Measurements from ENCODE around the gene CSNK1G1. TPM values are rescaled to one million over a fixed set of nuclear protein-coding genes. Genes with fewer than 3 reads are reported as not detected.
"Not testable (repeated sequence)": the region's sequence is repeated elsewhere in the genome, so short reads cannot be mapped to it uniquely, and the experiment has no call there.

Gene CSNK1G1
- polyA plus RNA-seq, 1 donor from 2014 or later, result 15.3 TPM

DNA sequence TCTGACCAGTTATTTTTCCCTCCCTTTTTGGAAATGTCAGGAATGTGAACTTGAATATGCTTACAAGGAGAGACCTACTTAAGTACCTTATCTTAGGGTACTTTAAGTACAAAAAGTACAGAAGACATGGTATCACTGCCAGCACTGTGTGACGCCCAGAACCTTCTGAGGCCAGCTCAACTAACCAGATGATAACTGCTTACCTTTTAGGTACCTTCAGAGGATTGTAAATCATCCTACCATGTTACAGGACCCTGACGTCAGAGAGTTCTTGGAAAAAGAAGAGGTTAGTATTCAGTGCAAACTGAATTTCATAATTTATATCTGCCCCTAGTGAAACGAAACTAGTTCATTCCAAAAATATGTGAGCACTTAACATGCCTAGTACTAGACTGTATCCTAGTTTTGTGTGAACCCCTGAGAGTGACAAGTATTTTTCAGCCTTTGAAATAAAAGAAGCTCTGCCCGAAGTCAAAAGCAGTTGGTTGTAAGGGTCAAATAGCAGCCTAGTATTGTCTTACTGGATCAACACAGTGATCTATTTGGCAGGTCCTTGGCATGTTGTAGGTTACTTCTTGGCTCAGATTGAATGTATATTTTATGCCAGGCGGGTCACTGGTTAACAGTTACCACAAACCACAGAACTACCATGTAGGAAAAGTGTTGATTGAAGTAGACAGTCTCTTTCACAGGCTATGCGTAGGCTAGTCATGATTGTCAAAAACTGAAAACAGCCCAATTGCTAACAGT, 228.3 kb downstream of the CSNK1G1 start:
- Mint-ChIP-seq H3K4me1 (no peaks in the 10 kb centered on the region), H3K9me3 (no peaks in the 10 kb centered on the region), H3K36me3 (peaks cover 2% of the 10 kb centered on the region), H3K4me3 (no peak overlapping the region), H3K27me3 (no peaks in the 10 kb centered on the region), H3K27ac (peak overlapping the region in 1 of 3 donors; percentile 74)

DNA sequence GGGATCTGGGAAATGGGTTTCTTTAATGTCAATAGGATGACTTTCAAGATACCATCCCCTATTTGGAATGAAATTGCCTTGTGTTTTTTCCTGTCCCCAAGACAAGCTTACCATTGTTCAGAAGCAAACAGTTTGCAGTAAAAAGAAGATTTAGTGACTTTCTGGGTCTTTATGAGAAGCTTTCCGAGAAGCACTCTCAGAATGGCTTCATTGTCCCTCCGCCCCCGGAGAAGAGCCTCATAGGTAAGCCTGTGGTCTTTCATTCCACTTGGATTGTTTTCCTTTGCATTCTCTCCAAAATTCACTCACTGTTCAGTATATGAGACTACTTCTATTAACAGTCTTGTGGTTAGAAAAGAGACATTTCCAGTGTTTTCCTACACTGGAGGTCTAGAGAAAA, 230.0 kb downstream of the CSNK1G1 start:
- Mint-ChIP-seq H3K4me1 (peaks cover 0 to 1% (median 0%) of the 10 kb centered on the region in 3 donors), H3K27ac (no peak overlapping the region), H3K9me3 (no peaks in the 10 kb centered on the region), H3K27me3 (no peaks in the 10 kb centered on the region), H3K4me3 (no peak overlapping the region), H3K36me3 (peaks cover 2% of the 10 kb centered on the region)

DNA sequence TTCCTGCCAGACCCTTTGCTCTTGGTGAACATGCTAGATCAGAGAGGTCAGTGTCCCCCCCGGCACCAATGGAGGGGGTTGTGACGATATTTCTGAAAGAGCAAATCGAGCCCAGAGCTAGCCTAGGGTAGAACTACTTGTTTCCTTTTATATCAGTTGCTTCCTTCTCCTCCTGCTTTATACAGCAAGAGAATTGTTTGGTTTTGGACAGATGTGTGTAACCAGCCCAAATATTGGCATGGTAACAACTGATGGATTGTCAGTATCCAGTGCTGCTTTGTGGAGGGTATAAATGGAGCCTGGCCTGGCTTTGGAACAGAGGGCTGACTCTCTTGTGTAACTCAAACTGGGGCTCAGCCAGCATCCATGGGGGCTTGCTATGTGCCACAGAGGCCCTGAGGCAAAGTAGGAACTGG, 233.0 kb downstream of the CSNK1G1 start:
- Mint-ChIP-seq H3K4me3 (no peak overlapping the region), H3K9me3 (no peaks in the 10 kb centered on the region), H3K4me1 (peaks cover 0 to 1% (median 0%) of the 10 kb centered on the region in 3 donors), H3K27me3 (no peaks in the 10 kb centered on the region), H3K36me3 (peaks cover 2% of the 10 kb centered on the region), H3K27ac (no peak overlapping the region)

DNA sequence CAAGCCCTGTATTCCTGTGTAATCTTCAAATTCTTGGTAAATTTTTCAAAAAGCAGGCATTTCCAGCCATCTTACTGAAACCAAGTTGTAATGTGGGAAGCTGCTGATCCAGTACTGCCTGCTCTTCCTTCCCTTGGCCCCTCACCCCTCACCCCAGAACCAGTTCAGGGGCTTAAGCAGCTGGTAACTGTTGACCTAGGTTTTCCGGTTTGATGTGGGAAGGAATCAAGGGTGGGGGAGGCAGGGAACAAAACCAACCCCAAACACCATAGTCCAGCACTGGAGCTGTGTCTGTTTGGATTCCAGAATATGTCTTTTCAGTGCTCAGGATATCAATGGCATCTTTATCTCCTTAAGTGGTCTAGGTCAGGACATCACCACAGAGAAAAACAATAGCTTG, 233.5 kb downstream of the CSNK1G1 start:
- no peaks in the 10 kb centered on the region for H3K27me3 Mint-ChIP-seq
- no peaks in the 10 kb centered on the region for H3K9me3 Mint-ChIP-seq
- H3K36me3 Mint-ChIP-seq, result peaks cover 2% of the 10 kb centered on the region
- H3K4me1 Mint-ChIP-seq, result peaks cover 0 to 1% (median 0%) of the 10 kb centered on the region in 3 donors
- H3K4me3 Mint-ChIP-seq, result no peak overlapping the region
- no peak overlapping the region for H3K27ac Mint-ChIP-seq

DNA sequence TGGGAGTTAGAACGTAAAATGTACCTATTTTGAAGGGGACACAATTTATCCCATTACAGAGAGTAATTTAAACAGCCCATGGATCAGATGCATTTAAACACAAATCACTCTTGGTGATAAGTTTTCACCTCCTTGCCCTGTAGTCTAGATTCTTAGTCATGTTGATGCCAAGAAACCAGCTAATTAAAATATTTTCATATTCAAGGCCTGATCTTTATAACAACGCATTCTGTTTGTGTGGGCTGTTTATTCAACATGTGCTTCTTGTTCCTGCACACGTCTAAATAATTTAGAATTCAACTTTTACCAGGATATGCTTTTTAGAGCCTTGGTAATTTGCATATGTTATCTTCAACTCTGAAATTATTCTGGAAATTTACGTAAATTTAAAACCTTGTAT, 234.4 kb downstream of the CSNK1G1 start:
- H3K4me3 Mint-ChIP-seq, result no peak overlapping the region
- H3K9me3 Mint-ChIP-seq, result no peaks in the 10 kb centered on the region
- H3K36me3 Mint-ChIP-seq, result no peaks in the 10 kb centered on the region
- H3K27me3 Mint-ChIP-seq, result no peaks in the 10 kb centered on the region
- H3K27ac Mint-ChIP-seq, result no peak overlapping the region
- peaks cover 0 to 1% (median 0%) of the 10 kb centered on the region in 3 donors for H3K4me1 Mint-ChIP-seq

DNA sequence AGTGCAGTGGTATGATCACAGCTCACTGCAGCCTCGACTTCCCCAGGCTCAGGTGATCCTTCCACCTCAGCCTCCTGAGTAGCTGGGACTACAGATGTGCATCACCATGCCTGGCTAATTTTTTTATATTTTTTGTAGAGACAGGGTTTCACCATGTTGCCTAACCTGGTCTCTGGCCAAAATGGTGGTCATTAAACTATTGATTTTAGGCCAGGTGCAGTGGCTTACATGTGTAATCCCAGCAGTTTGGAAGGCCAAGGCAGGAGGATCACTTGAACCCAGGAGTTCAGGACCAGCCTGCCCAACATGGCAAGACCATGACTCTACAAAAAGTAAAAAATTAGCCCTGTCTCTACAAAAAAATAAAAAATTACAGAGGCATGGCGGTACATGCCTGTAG, 235.7 kb downstream of the CSNK1G1 start:
- H3K4me3 Mint-ChIP-seq, H3K9me3 Mint-ChIP-seq, H3K4me1 Mint-ChIP-seq, H3K27ac Mint-ChIP-seq, H3K36me3 Mint-ChIP-seq, H3K27me3 Mint-ChIP-seq: not testable (repeated sequence)

GRCh38 chr15:64117759-64118487, 238.1 kb downstream of the CSNK1G1 start:
- no peaks in the 10 kb centered on the region for H3K9me3 Mint-ChIP-seq
- H3K27me3 Mint-ChIP-seq, result no peaks in the 10 kb centered on the region
- H3K27ac Mint-ChIP-seq, result peak overlapping the region in 1 of 3 donors; percentile 53
- no peak overlapping the region for H3K4me3 Mint-ChIP-seq
- no peaks in the 10 kb centered on the region for H3K36me3 Mint-ChIP-seq
- H3K4me1 Mint-ChIP-seq, result peaks cover 5 to 12% (median 6%) of the 10 kb centered on the region in 3 donors

Other genes with a start within 250 kb of the CSNK1G1 start
- 55.3 TPM for gene SNX22, start 204.4 kb downstream of the CSNK1G1 start, polyA plus RNA-seq
- 591 TPM for gene PPIB, start 193.2 kb downstream of the CSNK1G1 start, polyA plus RNA-seq
- 1.4 TPM for gene PCLAF, start 25.3 kb upstream of the CSNK1G1 start, polyA plus RNA-seq
- gene TRIP4, start 31.7 kb upstream of the CSNK1G1 start, polyA plus RNA-seq, result 23.3 TPM
- 10.2 TPM for gene ZNF609, start 104.4 kb upstream of the CSNK1G1 start, polyA plus RNA-seq

Data from IgD-negative memory B cell (primary cell).